HEK293T (cell line): ENCODE results near the gene ANTXR1.

Experiments used
- ARNT ChIP-seq: fragments of 450-650 bp; IDR thresholded peaks from 2 replicates; pipeline ENCODE4 v1.6.1; 2017; ENCODE audit warnings: mild to moderate bottlenecking
- ELF4 ChIP-seq: fragments of 450-650 bp; IDR thresholded peaks from 2 replicates; pipeline ENCODE4 v1.6.1; 2017; ENCODE audit warnings: antibody characterized with exemption
- FOXA1 ChIP-seq: fragments of 450-650 bp; IDR thresholded peaks from 2 replicates; pipeline ENCODE4 v1.6.1; 2016; ENCODE audit warnings: mild to moderate bottlenecking
- FOXM1 ChIP-seq: fragments of 450-650 bp; IDR thresholded peaks from 2 replicates; pipeline ENCODE4 v1.6.1; 2017; ENCODE audit warnings: mild to moderate bottlenecking, borderline replicate concordance
- SP1 ChIP-seq: fragments of 450-650 bp; IDR thresholded peaks from 2 replicates; pipeline ENCODE4 v1.6.1; 2017

DNA sequence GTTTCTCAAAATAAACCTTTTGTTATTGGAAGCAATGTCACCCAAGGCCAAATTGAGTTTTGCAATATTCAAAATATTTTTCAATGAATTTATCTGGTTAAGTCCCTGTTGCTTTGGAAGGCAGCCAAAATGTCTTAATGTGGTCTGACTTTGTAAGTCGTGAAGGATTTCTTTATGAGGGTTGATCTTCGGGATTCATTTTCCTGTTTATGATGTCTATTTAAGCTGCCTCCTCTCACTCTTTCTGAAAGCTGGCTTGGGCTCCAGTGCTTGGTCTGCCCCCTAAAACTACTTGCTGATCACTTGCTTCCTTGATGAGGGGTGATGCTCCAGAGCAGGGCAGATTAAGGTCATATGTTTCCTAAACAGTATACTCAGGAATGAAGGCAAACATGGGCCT lies 141.1 kb downstream of the ANTXR1 start:
- no peak for TF ChIP-seq FOXA1
- no peak for TF ChIP-seq ELF4
- no peak for TF ChIP-seq ARNT
- no peak for TF ChIP-seq FOXM1
- no peak for TF ChIP-seq SP1
